Lung (tissue), 12 donors: ENCODE measurements around the gene BCL2L13. TPM values are rescaled to one million over a fixed set of nuclear protein-coding genes. Genes with fewer than 3 reads are reported as not detected.

Source experiments
- ATAC-seq: fragments of 200-7000 bp; cut with Tn5 transposase; one replicate; pipeline ENCODE4 v1.9.1; 2020; ENCODE audit warnings: moderate number of reproducible peaks; ENCODE audit not compliant: insufficient read depth, low FRiP score
- DNase-seq, 3 donors: peaks; one replicate each; pipeline ENCODE4 v3.0.0-alpha.2; 2013 to 2017
- H3K27ac ChIP-seq, 2 donors: one replicate each; pipeline ENCODE4 v1.5.1; 2013; ENCODE audit warnings: mild to moderate bottlenecking in 2 of 2, moderate library complexity in 2 of 2, control low read depth in 1 of 2, inconsistent platforms in 1 of 2, low read depth in 1 of 2, low read length in 1 of 2
- H3K27me3 ChIP-seq, 3 donors: one replicate each; pipeline ENCODE4 v1.5.1; 2013; ENCODE audit warnings: low read length in 2 of 3; ENCODE audit not compliant: control insufficient read depth in 3 of 3, insufficient read depth in 3 of 3
- H3K36me3 ChIP-seq, 4 donors: one replicate each; pipeline ENCODE4 v1.5.1; 2013; ENCODE audit warnings: low read length in 4 of 4, mild to moderate bottlenecking in 1 of 4, moderate library complexity in 1 of 4; ENCODE audit not compliant: control insufficient read depth in 4 of 4, insufficient read depth in 4 of 4
- H3K4me1 ChIP-seq, 5 donors: one replicate each; pipeline ENCODE4 v1.5.1; 2013; ENCODE audit warnings: low read length in 5 of 5, mild to moderate bottlenecking in 2 of 5, moderate library complexity in 1 of 5; ENCODE audit not compliant: control insufficient read depth in 5 of 5, insufficient read depth in 5 of 5
- H3K4me3 ChIP-seq: one replicate; pipeline ENCODE4 v1.5.1; 2013; ENCODE audit warnings: mild to moderate bottlenecking, control low read depth, moderate library complexity
- H3K9ac ChIP-seq, 2 donors: one replicate each; pipeline ENCODE4 v1.5.1; 2013; ENCODE audit warnings: low read length in 2 of 2, control low read depth in 1 of 2; ENCODE audit not compliant: insufficient read depth in 1 of 2
- H3K9me3 ChIP-seq, 4 donors: one replicate each; pipeline ENCODE4 v1.5.1; 2013; ENCODE audit warnings: low read length in 3 of 4, mild to moderate bottlenecking in 1 of 4, moderate library complexity in 1 of 4; ENCODE audit not compliant: control insufficient read depth in 4 of 4, insufficient read depth in 3 of 4
- CTCF ChIP-seq: IDR thresholded peaks from 2 replicates; pipeline ENCODE4 v1.5.1; 2012; ENCODE audit warnings: mild to moderate bottlenecking; ENCODE audit errors: control extremely low read depth, extremely low read depth
- WGBS, 2 donors: extraction: QIAGEN DNeasy Blood & Tissue Kit; methylation state at CpG; one replicate each; pipeline ENCODE4 v1.1.7; 2013; 5-methylcytosine and 5-hydroxymethylcytosine counted together
- polyA plus RNA-seq, 2 donors: library from polyadenylated mRNA; stranded (reverse); fragments of 200-250 nt; gene quantifications; one replicate each; pipeline ENCODE4 v1.2.1, GENCODE V29; 2013
- total RNA-seq, 2 donors: library from RNA; depleted of rRNA in 1 of 2; stranded (reverse); fragments of >200 nt in 1 of 2; gene quantifications; one replicate each; pipeline ENCODE4 v1.2.1, GENCODE V29; 2014 to 2021
- donor health status: control.
- donor health status: control.
- donor health status: Bipolar disorder and iron deficiency.
- donor health status: healthy.
- donor health status: DM: yes; HTN: yes; CAD: no.

BCL2L13 gene
- total and polyA plus RNA-seq, 4 donors = 21.4 to 52.4 (median 33.8) TPM

GRCh38 chr22:17707526-17707925 is 69.0 kb downstream of the BCL2L13 start:
- Histone ChIP-seq H3K36me3 (peaks cover 0 to 4% (median under 1%) of the 10 kb centered on the region in 4 donors), H3K9me3 (no peaks in the 10 kb centered on the region), H3K4me1 (no peaks in the 10 kb centered on the region), H3K9ac (no peak overlapping the region), H3K27me3 (no peaks in the 10 kb centered on the region), H3K27ac (no peak overlapping the region), H3K4me3 (no peak overlapping the region)
- no peak for TF ChIP-seq CTCF
- DNase-seq (no peak), ATAC-seq (no peak)
- WGBS, 2 donors = 61 to 62% methylated on average over 3 of the region's 3 CpGs

- H3K27me3 ChIP-seq = no peaks in the 10 kb centered on the region
- no peak overlapping the region for H3K9ac ChIP-seq
- H3K36me3 ChIP-seq = no peaks in the 10 kb centered on the region
- H3K9me3 ChIP-seq = no peaks in the 10 kb centered on the region
- no peaks in the 10 kb centered on the region for H3K4me1 ChIP-seq
- 97 to 99% methylated on average over 5 of the region's 5 CpGs for WGBS, 2 donors
- ATAC-seq (no peak), DNase-seq (no peak)
- no peak for TF ChIP-seq CTCF
- no peak overlapping the region for H3K4me3 ChIP-seq
- H3K27ac ChIP-seq = no peak overlapping the region
These were observed 71.5 kb downstream of the BCL2L13 start for GRCh38 chr22:17710023-17710422.

GRCh38 chr22:17712441-17712840 is 73.9 kb downstream of the BCL2L13 start:
- Histone ChIP-seq H3K27me3 (no peaks in the 10 kb centered on the region), H3K9me3 (no peaks in the 10 kb centered on the region), H3K4me3 (no peak overlapping the region), H3K9ac (no peak overlapping the region), H3K36me3 (peaks cover 0 to 3% (median 0%) of the 10 kb centered on the region in 4 donors), H3K4me1 (peaks cover 0 to 5% (median 0%) of the 10 kb centered on the region in 5 donors), H3K27ac (no peak overlapping the region)
- ATAC-seq = no peak
- WGBS, 2 donors = 78 to 87% methylated on average over 2 of the region's 2 CpGs
- TF ChIP-seq CTCF = no peak
- DNase-seq = no peak

- no peak overlapping the region for H3K4me3 ChIP-seq
- no peak for ATAC-seq
- TF ChIP-seq CTCF = no peak
- WGBS, 2 donors = 93 to 95% methylated on average over 3 of the region's 3 CpGs
- peaks cover 0 to 5% (median 0%) of the 10 kb centered on the region in 5 donors for H3K4me1 ChIP-seq
- no peak overlapping the region for H3K9ac ChIP-seq
- peaks cover 0 to 3% (median 0%) of the 10 kb centered on the region in 4 donors for H3K36me3 ChIP-seq
- DNase-seq = no peak
- no peak overlapping the region for H3K27ac ChIP-seq
- H3K9me3 ChIP-seq = no peaks in the 10 kb centered on the region
- no peaks in the 10 kb centered on the region for H3K27me3 ChIP-seq
These were observed 78.0 kb downstream of the BCL2L13 start for GRCh38 chr22:17716529-17716928.
